ENCODE measurements around the gene ARFRP1.
"Not testable (repeated sequence)": the region's sequence is repeated elsewhere in the genome, so short reads cannot be mapped to it uniquely, and the experiment has no call there.

Gene ARFRP1

GRCh38 chr20:63732118-63733095 lies 24.6 kb upstream of the ARFRP1 start:
- DNase-seq: no peak

- DNase-seq: no peak
These were observed 23.6 kb upstream of the ARFRP1 start for GRCh38 chr20:63731410-63731809.

- not testable (repeated sequence) for DNase-seq
These were observed 22.5 kb upstream of the ARFRP1 start for GRCh38 chr20:63730189-63730733.

GRCh38 chr20:63722967-63723622 lies 15.3 kb upstream of the ARFRP1 start:
- DNase-seq: not testable (repeated sequence)

- DNase-seq: no peak
These were observed 11.2 kb upstream of the ARFRP1 start for GRCh38 chr20:63718996-63719395.

GRCh38 chr20:63714858-63715257 lies 7.1 kb upstream of the ARFRP1 start:
- no peak for DNase-seq

GRCh38 chr20:63712191-63712590 lies 4.4 kb upstream of the ARFRP1 start:
- DNase-seq: no peak

GRCh38 chr20:63711085-63711645 lies 3.4 kb upstream of the ARFRP1 start:
- no peak for DNase-seq

- no peak for DNase-seq
These were observed 1.4 kb upstream of the ARFRP1 start for GRCh38 chr20:63709149-63709527.

GRCh38 chr20:63708301-63709148 lies 749 bp upstream of the ARFRP1 start:
- DNase-seq: no peak

- peak; percentile 38 for DNase-seq
These were observed 771 bp downstream of the ARFRP1 start for GRCh38 chr20:63706852-63707557.

GRCh38 chr20:63706027-63706695 lies 1.6 kb downstream of the ARFRP1 start:
- no peak for DNase-seq

GRCh38 chr20:63705232-63706026 lies 2.3 kb downstream of the ARFRP1 start:
- DNase-seq: no peak

- no peak for DNase-seq
These were observed 3.0 kb downstream of the ARFRP1 start for GRCh38 chr20:63704749-63705117.

GRCh38 chr20:63703976-63704748 lies 3.6 kb downstream of the ARFRP1 start:
- DNase-seq: no peak

- no peak for DNase-seq
These were observed 4.3 kb downstream of the ARFRP1 start for GRCh38 chr20:63703471-63703975.

- no peak for DNase-seq
These were observed 4.9 kb downstream of the ARFRP1 start for GRCh38 chr20:63702751-63703470.

- DNase-seq: no peak
These were observed 5.6 kb downstream of the ARFRP1 start for GRCh38 chr20:63702036-63702665.
